SK-N-SH (cell line): ENCODE measurements around the gene CKS1B. TPM values are rescaled to one million over a fixed set of nuclear protein-coding genes. Genes with fewer than 3 reads are reported as not detected.

Source experiments
- CTCF ChIA-PET: fragments of 300-600, 350-600 bp; formaldehyde crosslinking; extraction: SDS; loops from one replicate; lab custom pipeline; 2021; lab: Yijun Ruan, JAX
- POLR2A ChIA-PET: fragments of 350-600 bp; sonication (Branson Sonifier 250); formaldehyde crosslinking; extraction: SDS; loops from one replicate; lab custom pipeline; 2020; ENCODE audit warnings: antibody characterized with exemption, inconsistent platforms; lab: Yijun Ruan, JAX
- DNase-seq: peaks from one replicate; pipeline ENCODE4 v3.0.0; 2012
- H2AFZ ChIP-seq: fragments of 200-600 bp; sonication (generic); 2 replicates; pipeline ENCODE4 v1.8.1; 2016; ENCODE audit warnings: antibody characterized with exemption, mild to moderate bottlenecking, low read depth
- H3F3A ChIP-seq: fragments of 200-600 bp; sonication (generic); replicated peaks from 2 replicates; pipeline ENCODE3; 2016; ENCODE audit warnings: antibody characterized with exemption, mild to moderate bottlenecking; ENCODE audit not compliant: insufficient read depth
- H3K27ac ChIP-seq, 2 experiments: fragments of 200-500 bp in 1 of 2; fragments of 200-600 bp in 1 of 2; sonication (Bioruptor generic) in 1 of 2; sonication (generic), shearing (Covaris generic) in 1 of 2; 2 replicates each; pipeline versions ENCODE4 v1.5.1 to v1.6.1; 2014 to 2016; ENCODE audit warnings: low read depth in 2 of 2, inconsistent platforms in 1 of 2, low read length in 1 of 2, mild to moderate bottlenecking in 1 of 2, mixed read lengths in 1 of 2
- H3K27me3 ChIP-seq: fragments of 200-600 bp; sonication (generic), shearing (Covaris generic); 2 replicates; pipeline ENCODE4 v1.6.1; 2016; ENCODE audit warnings: mixed run types; ENCODE audit not compliant: insufficient read depth
- H3K36me3 ChIP-seq, 2 experiments: fragments of 200-500 bp in 1 of 2; fragments of 200-600 bp in 1 of 2; sonication (Bioruptor generic) in 1 of 2; sonication (generic) in 1 of 2; replicated peaks in 1 of 2; 2 replicates each; pipeline versions ENCODE3 to v1.5.1; 2014 to 2016; ENCODE audit warnings: low read length in 1 of 2, mild to moderate bottlenecking in 1 of 2; ENCODE audit not compliant: insufficient read depth in 2 of 2, control insufficient read depth in 1 of 2
- H3K4me1 ChIP-seq, 2 experiments: fragments of 200-500 bp in 1 of 2; fragments of 200-600 bp in 1 of 2; sonication (Bioruptor generic) in 1 of 2; sonication (generic), shearing (Covaris generic) in 1 of 2; 2 replicates each; pipeline versions ENCODE4 v1.5.1 to v1.6.1; 2014 to 2016; ENCODE audit warnings: low read depth in 1 of 2, low read length in 1 of 2, mixed run types in 1 of 2; ENCODE audit not compliant: insufficient read depth in 2 of 2, control insufficient read depth in 1 of 2
- H3K4me2 ChIP-seq: fragments of 200-600 bp; sonication (generic), shearing (Covaris generic); 2 replicates; pipeline ENCODE4 v1.6.1; 2017; ENCODE audit warnings: mixed run types
- H3K4me3 ChIP-seq, 2 experiments: fragments of 200-500 bp in 1 of 2; fragments of 200-600 bp in 1 of 2; sonication (Bioruptor generic) in 1 of 2; sonication (generic), shearing (Covaris generic) in 1 of 2; 2 replicates each; pipeline versions ENCODE4 v1.5.1 to v1.8.1; 2014 to 2016; ENCODE audit warnings: low read depth in 2 of 2, inconsistent platforms in 1 of 2, low read length in 1 of 2, mild to moderate bottlenecking in 1 of 2, mixed read lengths in 1 of 2, moderate library complexity in 1 of 2
- H3K79me2 ChIP-seq: fragments of 200-600 bp; sonication (generic); 2 replicates; pipeline ENCODE4 v1.8.1; 2017; ENCODE audit warnings: mild to moderate bottlenecking; ENCODE audit not compliant: insufficient read depth
- H3K9ac ChIP-seq: fragments of 200-600 bp; sonication (generic); 2 replicates; pipeline ENCODE4 v1.6.1; 2017; ENCODE audit warnings: mixed run types
- H3K9me2 ChIP-seq: fragments of 200-600 bp; sonication (generic); 2 replicates; pipeline ENCODE4 v1.6.1; 2017; ENCODE audit warnings: mixed run types
- H3K9me3 ChIP-seq: fragments of 200-600 bp; sonication (generic); 2 replicates; pipeline ENCODE4 v1.6.1; 2017; ENCODE audit warnings: mixed run types, mild to moderate bottlenecking, moderate library complexity
- H4K20me1 ChIP-seq: fragments of 200-600 bp; sonication (generic); 2 replicates; pipeline ENCODE4 v1.6.1; 2017; ENCODE audit warnings: mild to moderate bottlenecking, mixed run types; ENCODE audit not compliant: insufficient read depth
- CTCF ChIP-seq: fragments of 200-600 bp; sonication (generic); IDR thresholded peaks from 2 replicates; pipeline ENCODE4 v1.6.1; 2017; ENCODE audit warnings: antibody characterized with exemption, mild to moderate bottlenecking, moderate library complexity
- ELF1 ChIP-seq: IDR thresholded peaks from 2 replicates; pipeline ENCODE4 v1.4.0; 2012
- EZH2phosphoT487 ChIP-seq: fragments of 200-600 bp; sonication (generic); IDR thresholded peaks from 2 replicates; pipeline ENCODE4 v1.6.1; 2017; ENCODE audit warnings: low read depth, mixed run types, mild to moderate bottlenecking, antibody characterized with exemption, moderate library complexity, borderline replicate concordance
- FOXM1 ChIP-seq: IDR thresholded peaks from 2 replicates; pipeline ENCODE4 v1.4.0; 2012; ENCODE audit warnings: low read depth, mild to moderate bottlenecking
- GABPA ChIP-seq: IDR thresholded peaks from 2 replicates; pipeline ENCODE4 v1.4.0; 2012; ENCODE audit warnings: low read depth, mild to moderate bottlenecking
- GATA2 ChIP-seq: sonication (generic); formaldehyde crosslinking; IDR thresholded peaks from 2 replicates; pipeline ENCODE4 v1.5.0; 2020; ENCODE audit warnings: mild to moderate bottlenecking, missing genetic modification reagents
- IRF3 ChIP-seq: fragments of 150-350 bp; IDR thresholded peaks from 2 replicates; pipeline ENCODE4 v1.6.1; 2016; ENCODE audit warnings: mild to moderate bottlenecking, low read depth, low read length
- JUND ChIP-seq: IDR thresholded peaks from 2 replicates; pipeline ENCODE4 v1.4.0; 2012
- MEF2A ChIP-seq: IDR thresholded peaks from 2 replicates; pipeline ENCODE4 v1.4.0; 2012; ENCODE audit warnings: low read depth, borderline replicate concordance
- MXI1 ChIP-seq: IDR thresholded peaks from 2 replicates; pipeline ENCODE4 v1.6.1; 2012; ENCODE audit warnings: mild to moderate bottlenecking, low read depth, low read length, improper control_type of control experiment
- POLR2AphosphoS5 ChIP-seq: IDR thresholded peaks from 2 replicates; pipeline ENCODE4 v1.6.1; 2012; ENCODE audit warnings: low read depth, low read length
- REST ChIP-seq: IDR thresholded peaks from 2 replicates; pipeline ENCODE4 v1.6.1; 2012; ENCODE audit warnings: mild to moderate bottlenecking, low read depth, low read length, moderate library complexity
- RXRA ChIP-seq: IDR thresholded peaks from 2 replicates; pipeline ENCODE4 v1.4.0; 2012; ENCODE audit warnings: low read depth, mild to moderate bottlenecking, borderline replicate concordance
- SIN3A ChIP-seq: IDR thresholded peaks from 2 replicates; pipeline ENCODE4 v1.6.1; 2012; ENCODE audit warnings: low read depth, mild to moderate bottlenecking, low read length, moderate library complexity, borderline replicate concordance
- TAF1 ChIP-seq: IDR thresholded peaks from 2 replicates; pipeline ENCODE4 v1.6.1; 2012; ENCODE audit warnings: low read depth, mild to moderate bottlenecking, low read length, moderate library complexity, borderline replicate concordance
- YY1 ChIP-seq: IDR thresholded peaks from 2 replicates; pipeline ENCODE4 v1.4.0; 2012; ENCODE audit warnings: low read depth, mild to moderate bottlenecking
- ZBTB33 ChIP-seq: IDR thresholded peaks from 2 replicates; pipeline ENCODE4 v1.4.0; 2012; ENCODE audit warnings: low read depth, borderline replicate concordance
- WGBS: methylation state at CpG from one replicate; pipeline ENCODE4 v1.1.6; 2017; ENCODE audit warnings: low lambda C conversion rate; 5-methylcytosine and 5-hydroxymethylcytosine counted together
- polyA plus RNA-seq, 3 experiments: library from polyadenylated mRNA; depleted of rRNA; stranded (reverse); fragments of >200 nt; gene quantifications; 2 replicates each; pipeline ENCODE4 v1.2.3, GENCODE V29; 2012

CKS1B gene
- polyA plus RNA-seq, 1 of the 3 experiments (the other 2 are of a cell fraction) = 308 TPM

- no peak for TF ChIP-seq TAF1
- TF ChIP-seq ZBTB33 = no peak
- no peak for TF ChIP-seq EZH2phosphoT487
- TF ChIP-seq SIN3A = no peak
Measured at GRCh38 chr1:154969860-154970452, 4.5 kb upstream of the CKS1B start (continued).

- H3K27ac ChIP-seq = peak within 1 kb of the TSS; percentile 97 to 99
- WGBS = 6% methylated on average over 13 of the region's 15 CpGs
- no peaks in the 10 kb centered on the region for H3K9me3 ChIP-seq
- CTCF ChIA-PET = interaction anchor here (0.7 to 37.5 kb wide), 9 partner anchors 9 to 197 kb away, joined by 3 to 640 read pairs (median 7); partner anchors contain the start of genes FLAD1, LENEP, PYGO2 and ZBTB7B
- peak within 1 kb of the TSS; percentile 77 to 90 for H3K4me3 ChIP-seq
- H3K27me3 ChIP-seq = no peaks in the 10 kb centered on the region
- peak; percentile 90 for DNase-seq
- POLR2A ChIA-PET = interaction anchor here (0.5 to 3.7 kb wide), 15 partner anchors 9 to 197 kb away, joined by 3 to 25 read pairs (median 6); partner anchors contain the start of genes ADAM15, EFNA3, FLAD1 and LENEP
- peaks cover 27% of the 10 kb centered on the region for H4K20me1 ChIP-seq
- H3K4me2 ChIP-seq = peak within 1 kb of the TSS; percentile 98
- H3K36me3 ChIP-seq = peaks cover 24 to 25% of the 10 kb centered on the region in 2 experiments
- peaks cover 40% of the 10 kb centered on the region for H3F3A ChIP-seq
- H2AFZ ChIP-seq = no peak within 1 kb of the TSS
- H3K79me2 ChIP-seq = peaks cover 70% of the 10 kb centered on the region
- peaks cover 18 to 63% of the 10 kb centered on the region in 2 experiments for H3K4me1 ChIP-seq
- peak within 1 kb of the TSS; percentile 88 for H3K9ac ChIP-seq
- H3K9me2 ChIP-seq = no peaks in the 10 kb centered on the region
- no peak for TF ChIP-seq CTCF
- peak; percentile 99 for TF ChIP-seq POLR2AphosphoS5
- no peak for TF ChIP-seq IRF3
- TF ChIP-seq REST = no peak
- TF ChIP-seq MEF2A = no peak
- no peak for TF ChIP-seq RXRA
- TF ChIP-seq GATA2 (CRISPR knock-in tag) = no peak
- TF ChIP-seq ZBTB33 = no peak
- TF ChIP-seq ELF1 = no peak
- TF ChIP-seq FOXM1 = no peak
- TF ChIP-seq JUND = peak; percentile 35; the same call in 1 of the 2 replicates
- peak; percentile 84 for TF ChIP-seq MXI1
- TF ChIP-seq EZH2phosphoT487 = no peak
- no peak for TF ChIP-seq YY1
- TF ChIP-seq GABPA = peak; percentile 66
Measured at GRCh38 chr1:154970631-154971340, 3.7 kb upstream of the CKS1B start, which contains the start of gene SHC1. Gene SHC1, minus strand, starts transcription at chr1:154970747. Its CDS starts 221 bp downstream, at chr1:154970526.
